ENCODE results near the gene STAG2. TPM values are rescaled to one million over a fixed set of nuclear protein-coding genes. Genes with fewer than 3 reads are reported as not detected.

Gene STAG2
- polyA plus RNA-seq, 3 donors, result 20.6 to 56.2 (median 40.9) TPM

- Histone ChIP-seq H2AFZ (ENCODE audit: insufficient read depth, low read depth, low read length, poor library complexity, severe bottlenecking) (no peak overlapping the region), H3K9ac (ENCODE audit: insufficient read depth, low read length, poor library complexity, severe bottlenecking) (no peak overlapping the region), H3K4me2 (replicated peaks; ENCODE audit: extremely low read depth, low read length, poor library complexity, severe bottlenecking) (no peak overlapping the region), H3K27me3 (ENCODE audit: control insufficient read depth in 2 of 2, insufficient read depth in 2 of 2, low read length in 2 of 2) (no peaks in the 10 kb centered on the region), H4K20me1 (ENCODE audit: insufficient read depth, low read length) (no peaks in the 10 kb centered on the region), H3K4me3 (replicated peaks in 1 of 3; ENCODE audit: low read depth in 2 of 3, low read length in 3 of 3) (no peak overlapping the region), H3K4me1 (ENCODE audit: control insufficient read depth in 1 of 2, insufficient read depth in 2 of 2, low read length in 2 of 2) (no peaks in the 10 kb centered on the region), H3K27ac (ENCODE audit: low read depth in 1 of 2, low read length in 2 of 2) (no peak overlapping the region), H3K79me2 (ENCODE audit: insufficient read depth, low read length) (no peaks in the 10 kb centered on the region), H3K36me3 (replicated peaks in 1 of 2; ENCODE audit: control insufficient read depth in 1 of 2, insufficient read depth in 2 of 2, low read length in 2 of 2) (no peaks in the 10 kb centered on the region), H3K9me3 (replicated peaks in 1 of 2; ENCODE audit: control insufficient read depth in 1 of 2, insufficient read depth in 1 of 2, low read length in 2 of 2) (peaks cover 11 to 24% of the 10 kb centered on the region in 2 donors)
- WGBS (ENCODE audit: insufficient coverage), result no CpG with 5 or more reads among the region's 8 CpGs
- Mint-ChIP-seq H3K27ac (no peak overlapping the region), H3K4me1 (no peaks in the 10 kb centered on the region), H3K27me3 (ENCODE audit: low read depth in 3 of 3) (peaks cover 0 to 2% (median 0%) of the 10 kb centered on the region in 3 donors), H3K4me3 (no peak overlapping the region), H3K9me3 (peaks cover 11 to 27% (median 19%) of the 10 kb centered on the region in 7 donors), H3K36me3 (no peaks in the 10 kb centered on the region)
- intact Hi-C loops (cut with micrococcal nuclease), result no loop called here
- no peak for DNase-seq
- TF ChIP-seq CTCF (IDR thresholded peaks at IDR 0.05), result no peak
Observed at GRCh38 chrX:124145749-124146148, 184.2 kb downstream of the STAG2 start.

- no peak overlapping the region for H3K27ac ChIP-seq (ENCODE audit: low read depth in 1 of 2, low read length in 2 of 2)
- no peak overlapping the region for H3K4me2 ChIP-seq (replicated peaks; ENCODE audit: extremely low read depth, low read length, poor library complexity, severe bottlenecking)
- H4K20me1 ChIP-seq (ENCODE audit: insufficient read depth, low read length), result no peaks in the 10 kb centered on the region
- H3K9ac ChIP-seq (ENCODE audit: insufficient read depth, low read length, poor library complexity, severe bottlenecking), result no peak overlapping the region
- no peaks in the 10 kb centered on the region for H3K27me3 ChIP-seq (ENCODE audit: control insufficient read depth in 2 of 2, insufficient read depth in 2 of 2, low read length in 2 of 2)
- Mint-ChIP-seq H3K9me3 (peaks cover 7 to 26% (median 13%) of the 10 kb centered on the region in 7 donors), H3K4me1 (no peaks in the 10 kb centered on the region), H3K4me3 (no peak overlapping the region), H3K27ac (no peak overlapping the region), H3K36me3 (no peaks in the 10 kb centered on the region), H3K27me3 (ENCODE audit: low read depth in 3 of 3) (peaks cover 0 to 3% (median 0%) of the 10 kb centered on the region in 3 donors)
- no peaks in the 10 kb centered on the region for H3K4me1 ChIP-seq (ENCODE audit: control insufficient read depth in 1 of 2, insufficient read depth in 2 of 2, low read length in 2 of 2)
- H3K79me2 ChIP-seq (ENCODE audit: insufficient read depth, low read length), result no peaks in the 10 kb centered on the region
- H3K4me3 ChIP-seq (replicated peaks in 1 of 3; ENCODE audit: low read depth in 2 of 3, low read length in 3 of 3), result no peak overlapping the region
- H3K9me3 ChIP-seq (replicated peaks in 1 of 2; ENCODE audit: control insufficient read depth in 1 of 2, insufficient read depth in 1 of 2, low read length in 2 of 2), result peaks cover 4 to 18% of the 10 kb centered on the region in 2 donors
- intact Hi-C loops (cut with micrococcal nuclease), result no loop called here
- H3K36me3 ChIP-seq (replicated peaks in 1 of 2; ENCODE audit: control insufficient read depth in 1 of 2, insufficient read depth in 2 of 2, low read length in 2 of 2), result no peaks in the 10 kb centered on the region
- no peak for DNase-seq
- no peak for TF ChIP-seq CTCF (IDR thresholded peaks at IDR 0.05)
- no peak overlapping the region for H2AFZ ChIP-seq (ENCODE audit: insufficient read depth, low read depth, low read length, poor library complexity, severe bottlenecking)
Observed at GRCh38 chrX:124151195-124151594, 189.7 kb downstream of the STAG2 start.

Other genes starting within 250 kb of the STAG2 start
- 10 to 100 TPM; 12.5 to 44.7 (median 21.4) TPM for gene THOC2, start 228.7 kb upstream of the STAG2 start, polyA plus RNA-seq
- gene XIAP, start 101.7 kb upstream of the STAG2 start, polyA plus RNA-seq, result 1 to 10 TPM; 2.1 to 10.0 (median 5.8) TPM